Activated CD4-positive, alpha-beta T cell treated with anti-CD3 and anti-CD28 coated beads, Interleukin-2, amount 50 U/mL, for 4 hours (primary cell): ENCODE measurements around the gene VDAC1.
"Not testable (repeated sequence)": the region's sequence is repeated elsewhere in the genome, so short reads cannot be mapped to it uniquely, and the experiment has no call there.

Experiments
- DNase-seq, 2 experiments: peaks; one replicate each; pipeline ENCODE4 v3.0.0-alpha.2; 2020

The VDAC1 gene

GRCh38 chr5:133963493-133964128 is 41.2 kb downstream of the VDAC1 start:
- DNase-seq: no peak

GRCh38 chr5:133962801-133963476 is 41.8 kb downstream of the VDAC1 start:
- no peak for DNase-seq

GRCh38 chr5:133962131-133962530 is 42.6 kb downstream of the VDAC1 start:
- DNase-seq: no peak

DNA sequence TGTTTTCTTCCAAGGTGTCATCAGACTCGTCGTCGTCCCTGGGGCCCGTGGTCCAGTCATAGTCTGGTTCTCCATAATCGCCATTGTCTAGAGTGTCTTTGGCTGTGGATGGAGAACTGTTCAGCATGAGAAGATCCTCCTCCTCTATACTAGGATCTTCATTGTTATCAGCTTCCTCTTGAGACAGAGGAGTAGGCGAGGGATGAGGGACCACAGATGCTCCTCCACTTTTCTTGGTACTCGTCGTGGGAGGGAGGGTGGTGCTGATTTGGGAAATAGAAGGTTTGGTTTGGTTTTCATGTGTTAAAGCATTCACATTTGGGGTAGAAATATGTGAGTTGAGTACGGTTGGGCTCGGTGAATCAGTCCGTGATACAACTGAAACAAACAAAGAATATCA is 45.1 kb downstream of the VDAC1 start:
- no peak for DNase-seq

GRCh38 chr5:133957591-133957990 is 47.2 kb downstream of the VDAC1 start:
- no peak for DNase-seq

DNA sequence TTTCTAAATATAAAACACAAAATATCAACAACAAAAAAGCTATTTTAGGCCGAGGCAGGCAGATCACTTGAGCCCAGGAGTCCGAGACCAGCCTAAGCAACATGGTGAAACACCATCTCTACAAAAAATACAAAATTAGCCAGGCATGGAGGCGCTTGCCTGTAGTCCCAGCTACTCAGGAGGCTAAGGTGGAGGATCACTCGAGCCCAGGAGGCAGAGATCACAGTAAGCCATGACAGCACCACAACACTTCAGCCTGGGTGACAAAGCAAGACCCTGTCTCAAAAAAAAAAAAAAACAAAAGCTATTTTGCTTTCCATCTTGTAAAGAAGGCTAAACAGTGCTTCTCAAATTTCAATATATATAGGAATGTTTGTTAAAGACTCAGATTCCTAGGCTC is 47.7 kb downstream of the VDAC1 start:
- no peak for DNase-seq

GRCh38 chr5:133956196-133956595 is 48.6 kb downstream of the VDAC1 start:
- DNase-seq: not testable (repeated sequence)

- no peak for DNase-seq
Observed at GRCh38 chr5:133953568-133954145, 51.1 kb downstream of the VDAC1 start.

DNA sequence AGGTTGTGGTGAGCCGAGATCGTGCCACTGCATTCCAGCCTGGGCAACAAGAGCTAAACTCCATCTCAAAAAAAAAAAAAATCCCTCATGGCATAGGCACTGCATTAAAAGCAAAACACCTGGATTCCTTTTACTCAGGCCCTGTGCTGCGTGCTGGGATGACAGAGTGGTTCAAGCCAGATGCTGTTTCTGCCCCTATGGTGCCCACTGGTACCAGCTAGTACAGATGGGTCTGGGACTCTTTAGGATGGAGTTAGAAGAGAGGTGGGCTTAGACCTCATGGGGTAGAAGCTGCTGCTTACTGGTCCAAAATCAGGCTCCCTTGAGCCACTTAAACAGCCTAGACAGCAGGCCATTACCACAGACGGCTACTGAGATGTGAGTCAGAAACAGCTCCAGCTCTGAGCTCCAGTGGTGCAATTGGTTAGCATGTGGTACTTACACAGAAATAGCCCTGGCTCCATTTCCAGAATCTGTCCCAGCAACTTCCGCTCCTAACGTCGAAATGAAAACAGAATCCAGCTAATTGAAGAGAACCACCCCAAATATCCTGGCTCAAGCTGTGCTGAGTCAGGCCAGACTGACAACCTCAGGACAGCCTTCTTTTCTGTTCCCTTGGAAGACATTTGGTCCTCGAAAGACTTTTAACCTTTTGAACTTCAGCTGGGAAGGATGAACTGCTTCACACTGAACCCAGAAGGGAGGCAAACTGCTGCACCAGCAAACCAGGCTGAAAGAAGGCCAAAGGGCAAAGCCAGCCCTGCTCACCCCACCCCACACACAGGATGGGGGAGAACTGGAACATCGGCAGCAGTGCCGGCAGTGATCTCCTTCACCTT is 51.8 kb downstream of the VDAC1 start:
- DNase-seq: no peak

GRCh38 chr5:133950821-133951612 is 53.8 kb downstream of the VDAC1 start:
- no peak for DNase-seq

DNA sequence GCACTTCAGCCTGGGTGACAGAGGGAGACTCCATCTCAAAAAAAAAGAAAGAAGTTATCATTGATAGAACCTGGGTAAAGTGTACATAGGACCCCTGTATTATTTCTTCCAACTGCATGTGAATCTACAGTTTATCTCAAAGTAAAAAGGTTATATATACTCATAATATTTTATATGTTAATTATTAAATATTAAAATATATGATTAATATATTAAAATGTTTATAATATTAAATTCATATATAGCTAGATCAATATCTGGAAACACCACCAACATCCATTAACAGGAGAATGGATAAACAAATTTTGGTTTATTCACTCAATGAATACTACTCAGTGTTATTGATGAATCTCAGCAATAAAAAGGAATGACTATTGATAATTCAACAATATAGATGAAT is 56.1 kb downstream of the VDAC1 start:
- no peak for DNase-seq

- DNase-seq: no peak
Observed at GRCh38 chr5:133947431-133947841, 57.3 kb downstream of the VDAC1 start.

GRCh38 chr5:133945568-133945967 is 59.2 kb downstream of the VDAC1 start:
- DNase-seq: no peak

DNA sequence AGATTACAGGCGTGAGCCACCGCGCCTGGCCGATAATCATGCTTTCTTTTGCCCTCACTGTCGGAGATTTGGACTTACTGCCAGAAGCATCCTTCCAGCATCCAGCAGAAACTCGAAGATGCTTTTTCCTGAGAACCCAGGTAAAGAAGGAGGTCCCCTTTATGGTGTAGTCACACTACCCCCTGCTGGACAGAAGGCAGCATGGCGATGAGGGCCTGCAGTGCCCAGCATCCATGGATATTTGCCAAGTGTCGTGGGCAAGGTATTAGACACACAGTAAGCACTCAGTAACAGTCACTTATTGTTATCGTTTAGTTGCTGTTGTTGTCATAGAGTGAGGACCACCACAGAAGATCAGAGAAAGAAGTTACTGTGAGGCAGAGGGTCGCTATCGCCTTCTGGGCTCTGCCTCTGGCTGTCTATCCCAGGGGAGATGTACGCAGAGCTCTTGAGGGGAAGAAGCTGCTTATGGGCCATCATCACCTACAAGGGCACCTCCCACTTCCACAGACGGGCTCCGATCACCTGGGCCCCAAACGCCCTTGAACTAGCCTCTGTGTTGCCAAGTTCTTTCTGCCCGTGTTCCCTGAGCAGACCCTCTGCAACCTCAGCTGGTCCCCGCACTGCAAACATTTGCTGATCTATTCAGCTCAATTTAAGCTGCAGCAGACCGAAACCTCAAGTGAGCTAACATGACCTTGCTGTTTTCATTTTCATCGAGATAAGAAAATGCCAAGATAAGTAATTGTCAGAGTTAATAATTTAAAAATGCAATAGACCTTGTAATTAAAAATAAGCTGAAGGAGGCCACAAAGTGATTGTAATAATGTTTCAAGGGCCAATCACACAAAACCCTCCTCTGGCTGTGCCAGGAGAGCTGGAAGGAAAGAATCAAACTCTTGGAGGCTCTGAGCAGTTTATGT is 60.3 kb downstream of the VDAC1 start:
- DNase-seq: peak; percentile 20 to 25

DNA sequence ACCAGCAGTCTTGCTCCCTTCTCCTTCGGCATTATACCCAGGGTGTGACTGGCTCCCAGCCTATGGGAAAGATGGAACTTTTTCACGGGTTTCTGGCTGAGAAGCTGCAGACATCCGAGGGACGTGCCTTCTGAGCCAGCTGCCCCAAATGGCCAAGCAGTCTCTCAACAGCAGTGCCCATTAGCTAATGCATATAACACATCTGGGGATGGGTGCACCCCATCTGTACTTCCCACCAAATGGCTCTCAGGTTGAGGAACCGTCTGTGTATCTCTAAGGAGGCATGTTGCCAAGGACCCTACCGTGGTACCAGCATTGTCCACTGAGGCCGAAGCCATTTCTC is 61.3 kb downstream of the VDAC1 start:
- DNase-seq: no peak

GRCh38 chr5:133942614-133943474 is 61.9 kb downstream of the VDAC1 start:
- no peak for DNase-seq

DNA sequence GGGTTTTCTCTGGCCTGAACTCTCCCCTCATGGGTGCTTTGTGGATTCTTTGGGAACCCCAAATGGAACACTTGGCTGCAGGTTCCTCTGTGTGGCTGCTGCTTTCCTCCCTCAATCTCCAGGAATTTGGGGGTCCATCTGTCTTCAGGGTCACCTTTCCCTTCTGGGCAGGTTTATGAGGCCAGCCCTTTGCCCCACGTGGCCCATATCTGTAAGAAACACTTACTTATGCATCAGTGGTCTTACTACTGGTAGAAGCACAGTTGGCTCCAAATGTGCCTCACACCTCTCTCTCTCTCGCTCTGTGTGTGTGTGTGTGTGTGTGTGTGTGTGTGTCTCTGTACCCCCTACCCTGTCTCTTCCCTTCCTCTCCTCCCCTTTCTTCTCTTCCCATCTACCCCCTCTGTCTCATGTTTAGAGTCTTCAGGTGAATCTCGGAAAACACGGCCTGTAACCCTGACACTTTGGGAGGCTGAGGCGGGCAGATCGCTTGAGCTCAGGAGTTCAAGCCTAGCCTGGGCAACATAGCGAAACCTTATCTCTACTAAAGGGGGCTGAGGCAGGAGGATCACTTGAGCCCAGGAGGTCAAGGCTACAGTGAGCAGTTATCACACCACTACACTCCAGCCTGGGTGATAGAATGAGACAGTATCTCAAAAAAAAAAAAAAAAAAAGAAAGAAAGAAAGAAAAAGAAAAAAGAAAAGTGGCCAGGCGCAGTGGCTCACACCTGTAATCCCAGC is 63.1 kb downstream of the VDAC1 start:
- no peak for DNase-seq

DNA sequence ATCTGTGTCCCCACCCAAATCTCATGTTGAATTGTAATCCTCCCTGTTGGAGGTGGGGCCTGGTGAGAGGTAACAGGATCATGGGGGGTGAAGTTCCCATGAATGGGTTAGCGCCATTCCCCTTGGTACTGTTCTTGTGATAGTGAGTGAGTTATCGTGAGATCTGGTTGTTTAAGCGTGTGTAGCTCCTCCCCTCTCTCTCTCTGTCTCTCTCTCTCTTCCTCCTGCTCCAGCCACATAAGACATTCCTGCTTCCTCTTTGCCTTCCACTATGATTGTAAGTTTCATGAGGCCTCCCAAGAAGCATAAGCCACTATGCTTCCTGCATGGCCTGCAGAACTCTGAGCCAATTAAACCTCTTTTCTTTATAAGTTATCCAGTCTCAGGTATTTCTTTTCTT is 65.1 kb downstream of the VDAC1 start:
- DNase-seq: no peak

- no peak for DNase-seq
Observed at GRCh38 chr5:133938929-133939328, 65.8 kb downstream of the VDAC1 start.
